ENCODE data around the gene NRXN2.
A peak's percentile ranks its signal among the peaks of the same experiment; 100 is the strongest.

NRXN2 gene

DNA sequence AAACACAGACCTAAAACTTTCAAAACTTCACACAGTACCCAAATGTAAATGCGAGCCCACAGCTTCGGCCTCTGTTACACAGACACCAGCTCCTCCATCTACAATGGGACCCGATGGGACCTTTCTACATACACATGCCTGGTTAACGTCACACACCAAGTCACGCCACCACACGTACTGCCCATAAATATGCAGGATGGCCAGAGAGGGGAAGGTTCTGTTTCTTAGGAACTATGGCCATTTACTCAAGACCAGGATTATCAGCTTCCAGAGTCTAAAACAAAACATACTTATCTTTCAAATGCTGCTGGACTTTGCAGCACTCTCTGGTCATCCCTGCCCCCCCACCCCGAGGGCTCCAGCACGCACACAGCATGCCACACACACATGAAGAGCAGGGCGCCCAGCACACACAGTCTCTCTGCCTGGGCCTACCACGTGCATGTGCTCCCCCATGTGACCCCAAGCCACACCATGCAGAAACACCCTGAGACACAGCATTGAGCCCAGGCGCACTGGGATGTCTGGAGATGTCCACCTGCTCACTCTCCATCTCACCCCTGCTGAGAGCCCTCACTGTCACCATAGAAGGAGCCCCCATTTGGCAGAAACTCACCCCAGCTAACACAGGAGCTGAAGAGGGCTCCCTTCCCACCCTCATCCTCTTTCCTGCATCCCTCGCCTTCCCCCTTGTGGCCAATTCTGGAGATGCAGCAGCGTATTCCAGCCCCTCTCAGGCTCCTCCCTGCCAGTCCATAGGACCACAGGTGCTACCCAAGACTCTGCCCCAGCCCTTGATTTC, 70.2 kb downstream of the NRXN2 start:
- no peaks in the 10 kb centered on the region for H3K9me3 ChIP-seq
- peak; percentile 54 to 94 for DNase-seq (ENCODE audit: low spot score in 2 of 2)
- no peaks in the 10 kb centered on the region for H3K27me3 ChIP-seq (ENCODE audit: low read depth)
- no peaks in the 10 kb centered on the region for H3K36me3 ChIP-seq (replicated peaks)
- in situ Hi-C loops (cut with MboI; ENCODE audit: low sequenced_read_pairs), result no loop called here
- no peak overlapping the region for H3K4me3 ChIP-seq
- no peaks in the 10 kb centered on the region for H3K4me1 ChIP-seq

DNA sequence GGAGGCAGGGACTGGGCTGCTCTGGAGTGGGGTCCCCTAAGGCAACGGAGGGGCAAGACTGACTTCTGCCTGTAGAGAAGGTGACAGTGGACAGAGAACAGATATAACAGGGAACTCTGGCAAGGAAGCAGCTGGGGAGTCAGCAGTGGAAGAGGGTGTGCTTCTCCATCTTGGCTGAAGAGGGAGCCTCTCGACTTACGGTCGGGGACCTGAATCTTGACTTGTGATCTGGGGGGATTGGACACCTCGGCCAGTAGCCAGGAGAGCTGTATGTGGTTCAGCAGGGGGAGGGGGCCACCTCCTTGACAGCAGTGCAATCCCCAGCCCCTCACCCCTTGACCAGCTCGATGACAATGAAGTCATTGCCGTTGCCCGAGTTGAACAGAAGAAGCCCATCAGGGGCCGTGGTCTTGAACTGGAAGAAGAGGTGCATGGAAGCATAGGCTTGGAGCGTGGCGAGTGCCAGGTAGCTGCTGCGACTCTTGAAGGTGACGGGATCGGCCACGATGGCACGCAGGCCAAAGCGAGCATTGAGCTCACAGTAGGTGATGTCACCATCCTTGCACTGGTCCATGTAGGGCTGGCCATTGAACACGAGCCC, 72.0 kb downstream of the NRXN2 start:
- no peaks in the 10 kb centered on the region for H3K9me3 ChIP-seq
- H3K27me3 ChIP-seq (ENCODE audit: low read depth), result no peaks in the 10 kb centered on the region
- no peaks in the 10 kb centered on the region for H3K4me1 ChIP-seq
- peak; percentile 34 to 47 for DNase-seq (ENCODE audit: low spot score in 2 of 2)
- in situ Hi-C loops (cut with MboI; ENCODE audit: low sequenced_read_pairs), result no loop called here
- H3K4me3 ChIP-seq, result no peak overlapping the region
- H3K36me3 ChIP-seq (replicated peaks), result no peaks in the 10 kb centered on the region

DNA sequence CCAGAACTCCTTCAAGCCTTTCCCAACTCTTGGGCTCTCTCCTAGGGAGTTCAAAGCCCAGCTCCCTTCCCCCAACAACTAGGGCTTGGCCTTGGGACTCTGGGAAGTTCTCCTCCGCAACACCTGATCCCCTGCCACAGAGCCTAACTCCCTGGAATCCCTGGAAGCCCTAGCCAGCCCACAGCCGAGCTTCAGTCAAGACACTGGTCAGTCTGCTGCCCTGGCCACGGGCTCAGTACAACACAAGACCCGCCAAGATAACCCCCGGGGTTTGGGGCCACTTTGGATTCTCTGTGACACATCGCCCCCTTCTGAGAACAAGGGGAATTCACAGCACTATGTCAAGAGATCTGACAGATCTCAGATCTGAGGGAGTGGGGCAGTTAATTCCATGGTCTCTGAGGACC, 73.7 kb downstream of the NRXN2 start:
- in situ Hi-C loops (cut with MboI; ENCODE audit: low sequenced_read_pairs), result no loop called here
- DNase-seq (ENCODE audit: low spot score in 2 of 2), result peak; percentile 22 to 55

DNA sequence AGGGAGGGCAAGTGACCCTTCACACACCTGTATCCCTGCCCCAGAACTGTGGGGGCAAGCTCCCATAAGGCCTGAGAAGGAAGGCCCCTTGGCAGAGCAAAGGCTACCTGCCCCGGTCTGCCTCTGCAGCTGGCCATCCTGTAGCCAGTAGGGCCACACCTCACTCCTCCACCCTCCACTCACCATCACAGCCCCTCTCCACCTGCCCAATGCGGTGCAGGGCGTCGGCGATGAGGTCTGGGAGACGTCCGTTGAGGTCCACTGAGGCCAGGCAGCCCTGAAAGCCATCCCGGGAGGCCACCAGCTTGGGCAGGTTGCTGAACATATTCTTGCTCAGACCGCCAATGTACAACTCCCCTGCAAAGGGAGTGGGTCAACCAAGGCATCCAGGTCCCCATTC, 74.4 kb downstream of the NRXN2 start:
- DNase-seq (ENCODE audit: low spot score in 2 of 2), result no peak
- Histone ChIP-seq H3K27me3 (ENCODE audit: low read depth) (0 out of 2 replicates have a peak, but pooled peaks cover 3% of the 10 kb centered on the region), H3K4me1 (peaks cover 5% of the 10 kb centered on the region), H3K9me3 (no peaks in the 10 kb centered on the region), H3K4me3 (no peak overlapping the region), H3K36me3 (replicated peaks) (no peaks in the 10 kb centered on the region)
- in situ Hi-C loops (cut with MboI; ENCODE audit: low sequenced_read_pairs), result no loop called here

More for the DNA sequence above, 73.7 kb downstream of the NRXN2 start:
- Histone ChIP-seq H3K9me3 (no peaks in the 10 kb centered on the region), H3K4me1 (peaks cover under 1% of the 10 kb centered on the region; the same call in 1 of the 2 replicates), H3K36me3 (replicated peaks) (no peaks in the 10 kb centered on the region), H3K4me3 (no peak overlapping the region), H3K27me3 (ENCODE audit: low read depth) (no peaks in the 10 kb centered on the region)

DNA sequence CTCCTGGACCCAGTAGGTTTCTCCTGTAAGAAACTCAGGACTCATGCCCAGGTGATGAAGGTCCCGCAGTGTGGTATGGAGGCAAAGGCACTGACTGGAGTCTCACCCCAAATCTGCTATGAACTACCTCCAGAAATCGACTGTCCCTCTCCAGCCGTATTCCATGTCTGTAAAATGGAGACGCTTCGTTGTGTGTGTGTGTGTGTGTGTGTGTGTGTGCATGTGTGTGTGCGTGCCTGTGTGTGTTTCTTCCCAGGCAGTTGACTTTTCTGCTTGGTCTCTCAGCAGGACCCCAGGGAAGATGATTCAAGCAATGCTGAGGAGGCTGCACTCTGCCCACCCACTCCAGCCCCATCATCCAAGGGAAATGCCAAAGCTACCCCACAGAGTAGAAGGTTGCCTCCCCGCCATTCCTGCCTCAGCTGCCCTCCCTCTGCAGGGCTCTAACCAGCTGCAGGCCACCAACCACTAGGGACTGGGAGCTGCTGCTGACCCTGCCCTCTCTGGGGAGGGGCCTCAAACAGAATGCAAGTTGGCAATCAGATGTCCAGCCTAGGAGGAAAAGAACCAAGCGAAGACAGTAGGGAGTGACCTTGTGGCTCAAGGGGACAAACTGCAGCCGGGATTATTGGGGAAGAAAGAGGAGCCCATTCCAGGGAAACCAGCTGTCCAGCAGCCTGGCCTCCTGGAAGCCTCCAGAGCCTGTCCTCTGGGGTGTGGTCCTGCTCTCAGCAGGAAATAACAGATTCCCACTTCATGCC, 75.8 kb downstream of the NRXN2 start:
- Histone ChIP-seq H3K36me3 (replicated peaks) (no peaks in the 10 kb centered on the region), H3K4me1 (peaks cover 5% of the 10 kb centered on the region), H3K9me3 (no peaks in the 10 kb centered on the region), H3K27me3 (ENCODE audit: low read depth) (peaks cover 6% of the 10 kb centered on the region), H3K4me3 (no peak overlapping the region)
- in situ Hi-C loops (cut with MboI; ENCODE audit: low sequenced_read_pairs), result no loop called here
- DNase-seq (ENCODE audit: low spot score in 2 of 2), result no peak

DNA sequence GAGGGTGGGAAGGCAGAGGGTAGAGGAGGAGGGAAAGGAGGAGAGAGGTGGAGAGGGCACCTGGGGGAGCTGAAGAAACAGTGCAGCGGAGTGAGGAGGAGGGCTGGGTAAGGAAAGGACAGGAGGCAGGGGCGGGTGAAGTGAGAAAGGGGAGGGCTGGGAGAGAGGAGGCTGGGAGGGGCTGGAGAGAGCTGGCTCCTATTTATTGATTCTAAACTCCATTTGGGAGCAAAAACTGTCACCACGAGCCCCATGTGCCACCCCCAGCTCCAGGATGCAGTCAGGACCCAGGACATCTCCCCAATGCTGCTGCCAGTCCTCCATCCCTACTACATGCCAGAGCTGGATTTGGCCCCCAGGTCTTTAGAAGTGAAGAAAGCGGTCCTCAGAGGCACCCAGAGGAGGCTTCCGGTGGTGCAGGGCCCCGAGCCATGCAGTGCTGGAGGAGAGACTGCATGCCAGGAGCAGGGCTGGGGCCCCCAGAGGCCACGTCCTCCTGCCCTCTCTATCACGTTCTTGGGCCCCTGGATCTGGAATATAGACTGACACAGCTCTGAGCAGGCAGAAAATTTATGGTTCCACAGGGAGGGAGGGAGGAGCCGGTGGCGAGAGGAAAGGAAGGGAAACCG, 78.2 kb downstream of the NRXN2 start:
- H3K27me3 ChIP-seq (ENCODE audit: low read depth), result peaks cover 11% of the 10 kb centered on the region
- no peaks in the 10 kb centered on the region for H3K9me3 ChIP-seq
- H3K4me1 ChIP-seq, result peaks cover 9% of the 10 kb centered on the region
- no peaks in the 10 kb centered on the region for H3K36me3 ChIP-seq (replicated peaks)
- in situ Hi-C loops (cut with MboI; ENCODE audit: low sequenced_read_pairs), result no loop called here
- no peak overlapping the region; the same call in 1 of the 2 replicates for H3K4me3 ChIP-seq
- DNase-seq (ENCODE audit: low spot score in 2 of 2), result peak in 1 of 2 experiments; percentile 49

DNA sequence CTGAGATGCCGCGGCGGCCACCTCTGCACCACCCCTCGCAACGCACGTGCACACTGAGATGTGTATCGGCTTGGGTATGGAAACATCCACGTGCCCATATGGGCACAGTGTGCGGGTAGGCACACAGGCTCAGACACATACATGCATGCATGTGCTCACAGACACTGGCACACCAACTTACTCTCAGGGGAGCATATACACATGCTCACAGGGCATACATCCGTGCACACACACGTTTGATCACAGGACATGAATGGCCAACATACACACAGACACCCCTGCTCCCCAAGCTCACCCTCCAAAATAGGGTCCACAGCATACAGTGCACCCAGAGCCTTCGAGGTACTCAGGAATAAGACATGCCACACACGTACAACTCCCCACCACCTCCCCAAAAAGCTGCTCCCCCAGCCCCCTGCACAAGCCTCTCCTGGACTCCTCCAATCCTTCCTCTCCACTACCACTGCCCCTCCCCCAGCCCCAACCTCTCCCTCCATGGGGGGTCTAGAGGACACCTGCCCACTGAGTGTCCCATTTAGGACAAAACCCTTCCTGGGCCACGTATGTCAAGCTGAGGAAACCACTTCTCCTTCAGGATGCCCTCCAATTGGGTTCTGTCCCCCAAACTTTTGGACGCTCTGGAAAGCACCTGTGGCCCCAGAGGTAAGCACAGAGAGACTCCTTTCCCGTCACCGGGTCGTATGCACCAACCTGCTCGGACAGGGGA, 78.9 kb downstream of the NRXN2 start:
- Histone ChIP-seq H3K4me3 (peak overlapping the region; percentile 53), H3K36me3 (replicated peaks) (no peaks in the 10 kb centered on the region), H3K9me3 (no peaks in the 10 kb centered on the region), H3K27me3 (ENCODE audit: low read depth) (peaks cover 11% of the 10 kb centered on the region), H3K4me1 (peaks cover 9% of the 10 kb centered on the region)
- DNase-seq (ENCODE audit: low spot score in 2 of 2), result no peak
- in situ Hi-C loops (cut with MboI; ENCODE audit: low sequenced_read_pairs), result no loop called here

DNA sequence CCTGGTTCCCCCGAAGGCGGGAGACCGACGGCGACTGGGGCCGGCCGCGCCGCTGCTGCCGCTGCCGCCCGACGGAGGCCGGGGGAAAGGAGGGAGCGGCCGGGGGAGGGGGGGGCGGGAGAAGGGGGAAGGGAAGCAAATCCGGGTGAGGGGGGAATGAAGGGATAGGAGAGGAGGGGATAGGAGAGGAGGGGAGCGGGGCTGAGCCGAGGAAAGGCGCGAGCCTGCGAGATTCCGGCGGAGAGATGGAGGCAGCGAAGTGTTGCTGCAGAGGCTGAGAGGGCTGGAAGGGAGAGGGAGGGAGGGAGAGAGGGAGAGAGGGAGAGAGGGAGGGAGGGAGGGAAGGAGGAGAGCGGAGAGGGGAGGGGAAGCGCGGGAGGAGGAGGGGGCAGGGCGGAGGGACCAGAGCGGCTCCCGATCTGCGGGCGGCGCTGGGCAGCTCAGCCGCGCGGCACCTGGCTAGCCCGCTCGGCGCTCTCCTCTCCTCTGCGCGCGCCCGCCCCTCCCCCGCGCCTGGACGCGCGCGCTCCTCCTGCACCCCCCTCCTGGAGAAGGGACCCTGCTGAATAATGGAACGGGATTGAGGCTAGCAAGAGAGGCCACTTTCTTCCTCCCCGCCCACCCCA, 79.6 kb downstream of the NRXN2 start:
- in situ Hi-C loops (cut with MboI; ENCODE audit: low sequenced_read_pairs), result no loop called here
- peak overlapping the region; percentile 53 for H3K4me3 ChIP-seq
- H3K36me3 ChIP-seq (replicated peaks), result no peaks in the 10 kb centered on the region
- H3K9me3 ChIP-seq, result no peaks in the 10 kb centered on the region
- H3K27me3 ChIP-seq (ENCODE audit: low read depth), result peaks cover 11% of the 10 kb centered on the region
- DNase-seq (ENCODE audit: low spot score in 2 of 2), result peak; percentile 52 to 84
- H3K4me1 ChIP-seq, result peaks cover 9% of the 10 kb centered on the region

DNA sequence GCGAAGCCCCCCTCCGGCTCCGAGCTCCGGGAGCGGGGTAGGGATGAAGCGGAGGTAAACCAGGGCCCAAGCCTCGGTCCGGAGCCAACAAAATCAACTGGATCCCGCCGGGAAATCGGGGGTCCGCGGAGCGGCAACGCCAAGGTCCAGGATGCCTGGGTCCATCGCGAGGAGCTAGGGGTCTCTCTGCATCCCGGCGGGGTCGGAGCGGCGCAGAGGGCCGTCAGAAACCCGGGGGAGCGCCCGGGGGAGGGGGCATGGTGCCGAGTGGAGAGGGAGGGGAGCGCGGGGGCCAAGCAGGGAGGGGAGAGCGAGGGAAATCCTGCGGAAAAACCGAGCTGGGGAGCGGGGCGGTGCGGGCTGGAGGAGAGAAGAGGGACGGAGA, 80.1 kb downstream of the NRXN2 start:
- DNase-seq (ENCODE audit: low spot score in 2 of 2), result no peak
- Histone ChIP-seq H3K36me3 (replicated peaks) (no peaks in the 10 kb centered on the region), H3K27me3 (ENCODE audit: low read depth) (peaks cover 11% of the 10 kb centered on the region), H3K9me3 (no peaks in the 10 kb centered on the region), H3K4me3 (peak overlapping the region; percentile 53), H3K4me1 (peaks cover 9% of the 10 kb centered on the region)
- in situ Hi-C loops (cut with MboI; ENCODE audit: low sequenced_read_pairs), result no loop called here

DNA sequence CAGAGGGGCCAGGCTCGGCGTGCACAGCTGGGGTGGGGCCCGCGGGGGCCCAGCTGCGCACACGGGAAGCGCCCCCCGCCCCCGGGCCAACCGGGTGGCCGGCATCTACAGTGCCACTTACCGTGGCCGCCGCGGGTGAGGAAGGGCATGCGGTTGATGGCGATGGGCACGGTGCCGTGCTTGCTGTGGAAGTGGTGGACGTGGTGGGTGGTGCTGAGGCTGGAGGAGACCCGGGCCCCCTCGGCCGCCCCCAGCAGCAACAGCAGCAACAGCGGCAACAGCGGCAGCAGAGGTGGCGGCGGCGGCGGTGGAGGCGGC, 80.6 kb downstream of the NRXN2 start:
- no peak for DNase-seq (ENCODE audit: low spot score in 2 of 2)
- in situ Hi-C loops (cut with MboI; ENCODE audit: low sequenced_read_pairs), result no loop called here
- peaks cover 11% of the 10 kb centered on the region for H3K27me3 ChIP-seq (ENCODE audit: low read depth)
- H3K4me1 ChIP-seq, result peaks cover 9% of the 10 kb centered on the region
- peak overlapping the region; percentile 53 for H3K4me3 ChIP-seq
- H3K36me3 ChIP-seq (replicated peaks), result no peaks in the 10 kb centered on the region
- H3K9me3 ChIP-seq, result no peaks in the 10 kb centered on the region

DNA sequence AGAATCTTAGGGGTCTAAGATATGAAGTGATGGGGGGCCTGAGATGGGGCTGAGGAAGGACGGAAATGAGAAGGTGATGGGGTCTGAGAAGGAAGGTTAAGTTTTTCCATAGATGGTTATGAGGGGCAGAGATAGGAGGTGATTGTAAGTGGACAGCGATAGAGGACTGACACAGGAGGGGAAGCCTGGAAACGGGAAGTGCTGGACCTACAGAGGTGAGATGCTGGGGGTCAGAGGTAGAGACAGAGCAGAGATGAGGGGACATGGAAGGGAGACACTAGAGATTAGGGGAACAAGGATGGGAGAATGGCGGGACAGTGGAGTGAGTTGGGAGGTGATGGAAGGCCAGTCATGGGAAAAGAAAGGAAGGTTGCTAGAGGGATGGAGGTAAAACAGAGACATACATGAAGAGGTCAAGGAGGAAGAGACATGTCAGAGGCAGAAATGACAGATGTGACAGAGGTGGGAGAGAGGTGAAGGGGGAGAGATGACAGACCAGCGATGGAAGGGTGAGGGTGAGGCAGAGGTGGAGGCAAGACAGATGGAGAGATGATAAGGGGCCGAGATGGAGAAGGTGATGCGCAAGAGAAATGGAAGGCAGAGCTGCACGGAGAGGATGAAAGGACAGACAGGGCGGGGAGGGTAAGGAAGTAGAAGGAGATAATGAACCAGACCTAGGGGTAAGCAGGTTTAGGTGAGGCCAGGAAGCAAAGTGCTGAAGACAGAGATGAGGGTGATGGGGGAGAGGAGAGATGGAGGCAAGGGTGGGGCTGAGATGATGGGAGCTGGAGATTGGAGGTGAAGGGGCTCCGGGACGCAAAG, 81.2 kb downstream of the NRXN2 start:
- H3K4me3 ChIP-seq, result peak overlapping the region; percentile 53
- H3K4me1 ChIP-seq, result peaks cover 9% of the 10 kb centered on the region
- H3K27me3 ChIP-seq (ENCODE audit: low read depth), result peaks cover 11% of the 10 kb centered on the region
- H3K9me3 ChIP-seq, result no peaks in the 10 kb centered on the region
- no peak for DNase-seq (ENCODE audit: low spot score in 2 of 2)
- no peaks in the 10 kb centered on the region for H3K36me3 ChIP-seq (replicated peaks)
- in situ Hi-C loops (cut with MboI; ENCODE audit: low sequenced_read_pairs), result no loop called here

DNA sequence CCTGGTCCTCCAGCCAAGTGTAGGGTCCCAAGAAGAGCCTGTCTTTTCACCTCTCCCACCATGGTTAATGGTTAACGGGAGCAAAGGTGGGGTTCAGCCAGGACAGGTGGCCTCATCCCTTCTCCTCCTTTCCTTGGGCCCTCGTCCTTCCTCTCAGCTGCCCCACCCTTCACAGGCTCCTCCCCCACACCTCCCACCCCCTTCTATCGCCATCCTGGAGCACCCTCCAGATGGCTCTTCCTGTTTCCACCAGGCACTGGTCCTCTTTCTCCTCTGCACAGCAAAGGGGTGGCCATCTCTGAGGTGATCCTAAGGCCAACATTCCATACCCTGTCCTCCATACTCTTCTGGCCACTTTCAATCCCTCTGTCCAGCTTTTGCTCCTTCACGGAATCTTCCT, 83.1 kb downstream of the NRXN2 start:
- DNase-seq (ENCODE audit: low spot score in 2 of 2), result no peak
- no peaks in the 10 kb centered on the region for H3K9me3 ChIP-seq
- in situ Hi-C loops (cut with MboI; ENCODE audit: low sequenced_read_pairs), result no loop called here
- H3K4me3 ChIP-seq, result no peak overlapping the region
- H3K4me1 ChIP-seq, result peaks cover 9% of the 10 kb centered on the region
- H3K36me3 ChIP-seq (replicated peaks), result no peaks in the 10 kb centered on the region
- peaks cover 11% of the 10 kb centered on the region for H3K27me3 ChIP-seq (ENCODE audit: low read depth)

Measured in HAP-1 (cell line).